Fibroblast of gingiva (primary cell): ENCODE data around the gene VWA5A.
"Not testable (repeated sequence)": the region's sequence is repeated elsewhere in the genome, so short reads cannot be mapped to it uniquely, and the experiment has no call there.

Source experiments
- DNase-seq: peaks from one replicate; pipeline ENCODE4 v3.0.0-alpha.2; 2011; ENCODE audit warnings: low read depth

Gene VWA5A

DNA sequence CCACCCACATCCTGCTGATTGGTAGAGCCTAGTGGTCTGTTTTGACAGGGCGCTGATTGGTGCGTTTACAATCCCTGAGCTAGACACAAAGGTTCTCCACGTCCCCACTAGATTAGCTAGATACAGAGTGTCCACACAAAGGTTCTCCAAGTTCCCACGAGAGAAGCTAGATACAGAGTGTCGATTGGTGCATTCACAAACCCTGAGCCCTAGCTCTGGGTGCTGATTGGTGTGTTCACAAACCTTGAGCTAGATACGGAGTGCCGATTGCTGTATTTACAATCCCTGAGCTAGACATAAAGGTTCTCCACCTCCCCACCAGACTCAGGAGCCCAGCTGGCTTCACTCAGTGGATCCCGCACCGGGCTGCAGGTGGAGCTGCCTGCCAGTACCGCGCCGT, 55.1 kb downstream of the VWA5A start:
- not testable (repeated sequence) for DNase-seq

DNA sequence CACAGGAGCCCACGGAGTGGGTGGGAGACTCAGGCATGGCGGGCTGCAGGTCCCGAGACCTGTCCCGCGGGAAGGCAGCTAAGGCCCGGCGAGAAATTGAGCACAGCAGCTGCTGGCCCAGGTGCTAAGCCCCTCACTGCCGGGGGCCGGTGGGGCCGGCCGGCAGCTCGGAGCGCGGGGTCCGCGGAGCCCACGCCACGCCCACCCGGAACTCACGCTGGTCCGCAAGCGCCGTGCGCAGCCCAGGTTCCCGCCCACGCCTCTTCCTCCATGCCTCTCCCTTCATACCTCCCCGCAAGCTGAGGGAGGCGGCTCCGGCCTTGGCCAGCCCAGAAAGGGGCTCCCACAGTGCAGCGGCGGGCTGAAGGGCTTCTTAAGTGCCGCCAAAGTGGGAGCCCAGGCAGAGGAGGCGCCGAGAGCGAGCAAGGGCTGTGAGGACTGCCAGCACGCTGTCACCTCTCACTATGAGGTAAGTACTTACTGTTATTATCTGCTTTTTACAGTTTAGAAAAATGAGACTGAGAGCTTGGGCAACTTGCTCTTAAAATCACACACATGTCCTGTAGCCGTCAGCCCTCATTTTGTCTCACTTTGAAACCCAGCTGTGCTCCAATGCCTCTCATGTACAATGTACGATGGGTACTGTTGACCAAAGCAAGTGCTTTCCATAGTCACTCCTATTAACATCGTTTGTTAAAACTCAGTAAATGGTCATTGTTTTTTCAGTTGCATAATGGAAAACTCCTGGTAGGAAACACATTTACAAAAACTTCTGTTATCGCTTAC, 55.7 kb downstream of the VWA5A start:
- DNase-seq, result no peak

DNA sequence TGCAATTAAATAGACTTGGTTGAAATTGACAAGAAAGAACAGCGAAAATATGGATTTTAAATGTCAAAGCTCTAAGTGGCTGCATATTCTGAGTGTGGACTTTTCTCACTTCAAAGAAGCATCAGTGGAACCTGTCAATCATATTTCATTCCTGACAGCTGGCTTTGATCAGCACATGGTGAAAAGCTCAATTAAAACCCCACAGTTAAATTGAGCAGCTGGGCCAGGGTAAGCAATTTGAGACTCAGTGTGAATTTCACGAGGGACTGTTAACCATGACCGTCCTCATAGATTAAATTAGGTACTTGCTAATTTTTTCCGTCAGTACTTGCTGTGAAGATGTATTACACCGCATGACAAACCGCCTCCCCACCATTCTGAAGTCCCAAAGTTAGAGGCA, 56.9 kb downstream of the VWA5A start:
- DNase-seq, result no peak

DNA sequence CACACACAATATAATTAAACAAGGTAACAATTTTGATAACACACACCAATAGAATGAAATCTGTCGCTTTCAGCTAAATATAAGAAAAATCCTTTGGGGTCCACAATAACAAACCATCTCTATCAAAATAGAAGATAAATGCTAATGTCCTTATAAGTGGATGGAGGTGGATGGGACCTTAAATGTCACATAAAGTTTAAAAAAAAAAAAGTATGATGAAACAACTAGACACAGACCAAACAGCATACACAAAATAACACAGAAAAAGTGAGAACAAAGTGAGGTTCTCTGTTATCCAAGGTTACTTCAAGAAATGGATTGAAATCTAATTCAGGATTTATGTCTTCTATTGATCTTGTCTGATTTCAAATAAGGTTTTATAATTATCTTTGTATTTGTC, 57.3 kb downstream of the VWA5A start:
- DNase-seq, result no peak

DNA sequence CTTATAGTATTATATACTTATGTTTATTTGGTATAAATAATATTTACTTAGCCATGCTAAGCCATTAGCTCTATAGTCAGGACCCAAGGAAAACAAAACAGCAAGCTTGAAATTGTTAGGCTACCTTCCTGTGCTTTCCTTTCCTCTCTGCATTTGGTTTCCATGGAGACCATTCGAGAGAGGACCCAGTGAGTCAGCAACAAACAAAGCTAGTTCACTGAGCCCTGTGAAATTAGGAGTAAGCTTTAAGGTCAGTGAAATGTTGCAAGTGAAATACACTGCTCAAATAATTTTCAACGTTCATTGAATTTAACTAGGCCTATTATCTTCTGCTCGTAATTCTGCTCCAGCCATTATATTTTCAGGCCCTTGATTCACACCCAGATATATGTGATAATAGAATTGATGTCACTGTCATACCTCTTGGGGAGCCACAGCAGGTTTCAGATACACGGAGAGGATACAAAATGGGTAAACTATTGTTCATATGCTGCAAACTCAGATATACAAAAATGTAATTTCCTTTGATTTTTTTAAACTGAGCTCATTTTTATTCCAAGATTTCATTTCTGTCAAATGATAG, 58.8 kb downstream of the VWA5A start:
- DNase-seq, result peak; percentile 77

DNA sequence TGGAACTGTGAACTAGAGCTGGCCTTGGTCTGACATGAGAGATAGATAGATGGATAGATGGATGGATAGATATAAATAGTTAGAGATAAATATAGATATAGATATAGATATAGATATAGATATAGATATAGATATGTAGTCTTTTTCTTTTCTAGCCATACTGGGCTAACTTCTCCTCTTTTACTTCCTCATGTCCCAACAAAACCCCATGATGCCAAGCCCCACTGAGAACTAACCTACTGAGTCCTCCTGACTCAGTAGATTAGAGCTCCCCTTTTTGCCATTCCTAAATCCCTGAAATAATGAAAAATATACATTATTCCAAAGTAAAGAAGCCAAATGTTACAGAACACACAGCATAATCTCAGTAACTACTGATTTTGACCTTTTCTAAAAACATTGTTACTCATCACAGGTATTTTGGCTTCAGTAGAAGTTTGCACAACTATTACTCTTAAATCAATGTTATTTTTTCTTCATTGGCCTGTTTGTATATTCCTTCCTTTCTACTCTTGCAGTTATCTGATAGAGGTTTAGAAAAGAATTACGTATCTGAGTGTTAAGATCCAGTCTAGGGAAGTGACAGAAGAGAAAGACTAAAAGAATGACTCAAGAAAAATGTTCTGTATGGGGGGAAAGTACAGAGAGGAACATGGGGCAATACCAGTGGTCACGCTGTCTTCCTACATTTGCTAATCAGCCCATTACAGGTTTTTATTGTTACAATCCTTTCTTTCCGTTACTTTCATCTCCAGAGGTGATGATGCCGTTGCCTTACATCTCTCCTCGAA, 61.9 kb downstream of the VWA5A start:
- DNase-seq, result no peak

DNA sequence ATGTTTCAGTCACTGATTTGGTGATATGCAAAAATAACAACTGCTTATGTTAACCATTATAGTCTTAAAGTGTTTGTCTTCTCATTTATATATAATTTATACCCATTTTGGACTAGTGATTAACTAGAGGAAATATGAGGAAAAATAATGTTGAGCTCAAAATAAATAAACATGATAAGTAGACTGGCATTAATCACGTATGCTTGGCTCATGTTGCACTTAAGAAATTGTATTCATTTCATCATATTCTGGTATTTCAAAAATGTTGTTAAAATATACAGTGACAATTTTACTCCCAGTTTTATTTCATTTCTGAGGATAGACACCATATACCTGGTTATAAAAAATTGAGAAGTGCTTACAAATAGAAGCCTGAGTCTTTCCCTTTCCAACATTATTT, 64.1 kb downstream of the VWA5A start:
- DNase-seq, result peak; percentile 48

DNA sequence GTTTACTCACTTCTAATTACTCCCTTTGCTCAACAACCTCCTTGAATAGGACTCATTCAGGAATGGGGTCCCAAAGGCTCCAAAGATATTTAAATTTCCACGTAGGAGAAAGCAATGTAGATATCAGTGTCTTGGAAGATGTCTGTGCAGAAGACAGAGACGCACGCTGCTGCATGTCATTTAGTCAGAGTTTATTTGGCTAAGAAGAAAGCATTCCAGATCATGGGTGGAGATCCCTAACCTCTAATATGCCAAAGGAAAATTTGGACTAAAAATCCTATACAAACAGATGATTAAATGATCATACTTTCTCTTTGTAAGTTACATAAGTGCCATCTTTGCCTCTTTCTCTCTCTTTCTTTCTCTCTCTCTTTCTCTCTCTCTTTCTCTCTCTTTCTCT, 67.8 kb downstream of the VWA5A start, which contains the start of gene OR10D3:
OR10D3 (plus strand) TSS at position 278 of the 400 bp plus-strand sequence. CDS start 1,925 bp downstream, outside the sequence.
- DNase-seq, result no peak

DNA sequence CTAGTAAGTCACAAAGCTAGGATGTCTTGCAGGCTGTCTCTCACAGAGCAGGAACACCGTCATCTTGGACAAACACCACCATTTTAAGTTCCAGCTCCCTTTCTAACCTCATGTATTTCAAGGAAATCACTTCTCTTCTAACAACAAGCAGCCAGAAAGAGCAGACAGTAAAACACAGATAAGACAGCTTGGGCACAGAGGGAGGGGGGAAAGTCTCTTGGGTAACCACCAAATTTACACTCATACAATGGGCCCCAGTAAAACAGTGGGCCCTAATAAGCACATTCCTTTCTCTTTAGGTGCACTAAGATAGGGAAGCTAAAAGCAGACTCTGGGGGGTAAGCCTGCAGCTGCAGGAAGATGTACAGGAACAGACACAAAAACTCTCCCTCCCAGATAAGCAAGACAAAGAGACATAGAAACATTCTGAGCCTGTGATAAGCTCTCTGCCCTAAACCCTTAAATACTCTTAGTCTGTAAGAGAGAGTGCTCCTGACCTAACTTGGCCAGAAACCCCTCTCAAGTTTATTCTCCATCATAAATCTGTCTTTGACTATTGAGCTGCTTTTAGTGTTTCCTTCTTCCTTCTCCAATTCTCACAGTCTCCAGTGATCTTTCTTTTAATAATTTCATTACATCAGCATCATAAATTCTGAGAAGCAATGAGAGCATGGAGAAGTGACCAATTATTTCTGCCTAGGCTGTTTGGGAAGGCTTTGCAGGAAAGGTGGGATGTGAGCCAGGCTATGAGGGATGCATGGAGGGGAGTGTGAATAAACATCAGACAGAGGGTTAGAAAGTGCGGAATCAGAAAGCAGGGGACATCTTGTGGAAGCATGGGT, 75.3 kb downstream of the VWA5A start:
- DNase-seq, result no peak

DNA sequence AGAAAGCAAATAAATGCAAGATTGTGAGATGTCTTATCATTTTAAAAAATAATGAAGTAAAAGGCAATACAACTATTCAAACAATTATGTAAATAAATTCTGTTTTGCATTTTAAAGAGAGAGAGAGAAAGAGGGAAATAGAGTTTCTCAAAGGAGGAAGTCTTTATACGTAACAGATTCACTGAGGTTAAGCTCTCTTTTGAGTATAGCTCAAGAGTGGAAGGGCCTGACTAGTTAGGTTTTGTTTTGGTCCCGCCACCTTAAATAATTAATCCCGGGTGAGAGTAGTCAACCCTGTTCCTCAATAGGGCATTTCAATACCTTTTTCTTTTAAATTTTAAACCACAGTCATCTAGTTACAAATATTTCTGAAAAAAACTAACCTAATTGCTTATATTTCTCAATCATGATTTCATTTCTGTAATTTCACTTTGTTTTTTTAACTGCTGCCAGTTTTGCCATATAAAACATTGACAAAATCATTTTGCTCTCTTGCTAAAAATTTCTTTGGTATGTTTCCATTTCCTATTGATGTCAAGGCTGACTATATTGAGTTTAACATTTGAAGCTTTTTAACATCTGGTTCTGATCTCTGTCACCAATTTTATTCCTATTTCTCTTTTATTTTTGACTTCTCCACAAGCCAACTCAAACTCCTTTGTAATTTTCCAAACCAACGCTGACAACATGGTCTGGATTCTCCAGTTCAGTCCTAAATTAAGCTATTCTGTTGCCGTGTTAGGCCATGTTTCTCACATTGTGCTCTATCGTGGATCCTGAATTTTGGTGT, 78.2 kb downstream of the VWA5A start:
- peak; percentile 63 for DNase-seq

DNA sequence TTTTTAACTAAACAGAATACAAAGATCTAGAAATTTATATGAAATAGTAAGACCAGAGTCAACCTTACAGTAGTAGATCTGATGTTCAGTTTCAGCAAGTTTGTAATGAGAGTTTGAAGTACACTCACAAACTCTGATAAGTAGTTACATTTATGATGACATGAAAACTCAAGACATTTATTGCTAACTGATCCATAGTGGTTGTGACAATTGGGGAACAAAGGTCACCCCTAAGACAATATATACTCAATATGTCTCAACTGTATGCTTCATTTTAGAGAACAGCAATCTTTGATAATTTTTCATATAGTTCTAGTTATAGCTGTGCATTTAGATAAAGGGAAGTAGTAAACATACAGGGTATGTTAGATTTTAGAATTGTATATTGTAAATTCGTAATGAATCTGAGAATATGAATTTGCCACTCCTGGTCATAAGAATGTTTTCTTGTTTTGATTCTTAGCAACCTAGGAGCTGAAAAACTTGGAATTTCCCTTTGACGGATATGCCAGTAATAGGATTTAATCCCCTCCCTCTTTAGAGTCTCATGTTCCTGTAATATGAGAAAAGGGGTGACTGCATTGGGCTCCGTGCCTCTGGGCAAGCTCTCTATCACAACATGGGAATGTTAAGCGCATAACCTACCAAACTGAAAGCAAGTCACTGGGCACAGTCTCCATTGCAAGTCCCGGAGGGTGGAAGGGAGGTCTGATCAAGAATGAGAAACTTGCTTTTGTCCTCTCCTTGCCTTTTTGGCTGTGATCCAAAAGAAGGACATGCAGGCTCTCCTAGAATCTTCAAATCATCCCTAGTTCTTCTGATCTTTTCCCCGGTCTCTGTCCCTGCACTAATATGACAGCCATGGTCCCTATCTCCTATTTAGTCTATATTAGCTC, 79.3 kb downstream of the VWA5A start:
- DNase-seq, result peak; percentile 70

DNA sequence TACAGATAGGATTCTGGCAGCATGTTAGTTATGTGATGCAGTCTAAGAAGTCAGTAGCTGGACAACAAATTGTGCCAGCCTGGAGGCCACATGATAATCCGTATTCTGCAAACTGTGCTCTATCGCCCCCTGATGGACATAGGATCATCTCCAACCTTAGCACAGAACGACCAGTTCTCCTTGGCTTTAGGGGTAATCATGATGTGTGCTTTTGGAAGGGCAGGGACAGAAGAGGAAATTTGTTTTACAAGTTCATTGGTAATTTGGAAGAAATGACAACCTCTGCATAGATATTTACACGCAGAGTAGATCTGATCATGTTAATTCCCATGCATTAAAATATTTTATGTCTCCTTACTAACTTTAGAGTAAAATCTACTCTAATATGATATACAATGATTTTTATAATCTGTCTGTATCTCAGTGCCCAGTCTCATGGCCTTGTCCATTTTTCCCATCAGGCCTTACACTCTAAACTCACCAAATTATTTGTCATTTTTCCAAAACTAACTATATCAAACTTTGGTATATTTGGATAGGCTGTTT, 80.0 kb downstream of the VWA5A start:
- DNase-seq, result peak; percentile 66
